Liver (tissue), 9 donors: ENCODE data around the gene CYTH3. TPM values are rescaled to one million over a fixed set of nuclear protein-coding genes. Genes with fewer than 3 reads are reported as not detected.

ENCODE experiments used
- DNase-seq: peaks from one replicate; pipeline ENCODE4 v3.0.0-alpha.2; 2017; ENCODE audit warnings: low spot score
- H3K27ac ChIP-seq, 2 donors: one replicate each; pipeline ENCODE4 v1.7.0; 2013; ENCODE audit warnings: inconsistent platforms in 2 of 2, low read length in 2 of 2, control low read depth in 1 of 2, low read depth in 1 of 2, mild to moderate bottlenecking in 1 of 2
- H3K27me3 ChIP-seq, 4 donors: one replicate each; pipeline versions ENCODE4 v1.6.1 to v1.7.0; 2013; ENCODE audit warnings: low read length in 3 of 4, inconsistent platforms in 1 of 4, mild to moderate bottlenecking in 1 of 4, moderate library complexity in 1 of 4; ENCODE audit not compliant: control insufficient read depth in 4 of 4, insufficient read depth in 4 of 4
- H3K36me3 ChIP-seq, 4 donors: one replicate each; pipeline versions ENCODE4 v1.6.1 to v1.7.0; 2013; ENCODE audit warnings: low read length in 3 of 4, mild to moderate bottlenecking in 3 of 4, low read depth in 1 of 4, moderate library complexity in 1 of 4; ENCODE audit not compliant: control insufficient read depth in 4 of 4, insufficient read depth in 3 of 4
- H3K4me1 ChIP-seq, 4 donors: one replicate each; pipeline versions ENCODE4 v1.6.1 to v1.7.0; 2013; ENCODE audit warnings: low read length in 3 of 4, mild to moderate bottlenecking in 3 of 4, moderate library complexity in 1 of 4; ENCODE audit not compliant: control insufficient read depth in 4 of 4, insufficient read depth in 4 of 4
- H3K4me3 ChIP-seq, 3 donors: one replicate each; pipeline versions ENCODE4 v1.6.1 to v1.7.0; 2013; ENCODE audit warnings: low read length in 3 of 3, control low read depth in 1 of 3, low read depth in 1 of 3, mild to moderate bottlenecking in 1 of 3
- H3K9ac ChIP-seq, 2 donors: one replicate each; pipeline ENCODE4 v1.7.0; 2013; ENCODE audit warnings: low read length in 2 of 2, mild to moderate bottlenecking in 2 of 2, moderate library complexity in 2 of 2, control low read depth in 1 of 2, low read depth in 1 of 2
- H3K9me3 ChIP-seq, 4 donors: one replicate each; pipeline versions ENCODE4 v1.6.1 to v1.7.0; 2013; ENCODE audit warnings: low read length in 3 of 4; ENCODE audit not compliant: control insufficient read depth in 4 of 4
- ATF3 ChIP-seq: IDR thresholded peaks from 2 replicates; pipeline ENCODE4 v1.6.1; 2016; ENCODE audit warnings: antibody characterized with exemption
- EGR1 ChIP-seq, 2 donors: IDR thresholded peaks; 2 replicates each; pipeline ENCODE4 v1.6.1; 2016 to 2018; ENCODE audit warnings: antibody characterized with exemption in 2 of 2, low read depth in 2 of 2
- FOXA1 ChIP-seq: IDR thresholded peaks from 2 replicates; pipeline ENCODE4 v1.6.1; 2016; ENCODE audit warnings: antibody characterized with exemption
- FOXA2 ChIP-seq: IDR thresholded peaks from 2 replicates; pipeline ENCODE4 v1.6.1; 2016; ENCODE audit warnings: antibody characterized with exemption
- HNF4G ChIP-seq: IDR thresholded peaks from 2 replicates; pipeline ENCODE4 v1.6.1; 2016; ENCODE audit warnings: antibody characterized with exemption
- JUND ChIP-seq, 2 donors: IDR thresholded peaks; 2 replicates each; pipeline ENCODE4 v1.6.1; 2016; ENCODE audit warnings: antibody characterized with exemption in 2 of 2
- MAX ChIP-seq: IDR thresholded peaks from 2 replicates; pipeline ENCODE4 v1.6.1; 2016; ENCODE audit warnings: antibody characterized with exemption
- RAD21 ChIP-seq, 2 donors: IDR thresholded peaks; 2 replicates each; pipeline ENCODE4 v1.6.1; 2016; ENCODE audit warnings: antibody characterized with exemption in 2 of 2, mild to moderate bottlenecking in 2 of 2
- RXRA ChIP-seq, 2 donors: IDR thresholded peaks; 2 replicates each; pipeline ENCODE4 v1.6.1; 2017 to 2018; ENCODE audit warnings: antibody characterized with exemption in 2 of 2, mild to moderate bottlenecking in 1 of 2
- SP1 ChIP-seq: IDR thresholded peaks from 2 replicates; pipeline ENCODE4 v1.6.1; 2018; ENCODE audit warnings: antibody characterized with exemption, mild to moderate bottlenecking
- TAF1 ChIP-seq: conservative IDR thresholded peaks from 2 replicates; pipeline ENCODE4 v1.6.1; 2016; ENCODE audit warnings: antibody characterized with exemption, mild to moderate bottlenecking
- YY1 ChIP-seq: IDR thresholded peaks from 2 replicates; pipeline ENCODE4 v1.6.1; 2016; ENCODE audit warnings: antibody characterized with exemption, mild to moderate bottlenecking
- ZBTB33 ChIP-seq: IDR thresholded peaks from 2 replicates; pipeline ENCODE4 v1.6.1; 2016; ENCODE audit warnings: antibody characterized with exemption
- WGBS: extraction: QIAGEN DNeasy Blood & Tissue Kit; methylation state at CpG from one replicate; pipeline ENCODE4 v1.1.7; 2013; 5-methylcytosine and 5-hydroxymethylcytosine counted together
- polyA plus RNA-seq, 2 donors: library from polyadenylated mRNA; stranded (reverse) in 1 of 2; unstranded in 1 of 2; fragments of 200-250 nt in 1 of 2; fragments of >200 nt in 1 of 2; fragmentation: Nextera tagmentation in 1 of 2; extraction: Ambion mirVana in 1 of 2; gene quantifications; one replicate each; pipeline versions ENCODE4 v1.2.1 to v1.2.3, GENCODE V29; 2013 to 2015
- total RNA-seq, 2 donors: library from RNA; depleted of rRNA; stranded (reverse); fragments of >200 nt; gene quantifications; one replicate each; pipeline ENCODE4 v1.2.3, GENCODE V29; 2014
- TF ChIP-seq, protein P1 (sequence below): fragments of 150-350 bp; IDR thresholded peaks from 2 replicates; pipeline ENCODE4 v1.5.1; 2017; ENCODE audit warnings: improper control_type of control experiment, low read depth, low read length; ENCODE audit not compliant: missing input control
- TF ChIP-seq, protein P2 (sequence below): IDR thresholded peaks from 2 replicates; pipeline ENCODE4 v1.6.1; 2016; ENCODE audit warnings: antibody characterized with exemption, mild to moderate bottlenecking
- donor health status: healthy.
- donor health status: healthy.
- donor health status: healthy.
- donor health status: healthy.
- donor health status: healthy.

Gene CYTH3
- total and polyA plus RNA-seq, 4 donors: 1.1 to 6.3 (median 3.7) TPM

DNA sequence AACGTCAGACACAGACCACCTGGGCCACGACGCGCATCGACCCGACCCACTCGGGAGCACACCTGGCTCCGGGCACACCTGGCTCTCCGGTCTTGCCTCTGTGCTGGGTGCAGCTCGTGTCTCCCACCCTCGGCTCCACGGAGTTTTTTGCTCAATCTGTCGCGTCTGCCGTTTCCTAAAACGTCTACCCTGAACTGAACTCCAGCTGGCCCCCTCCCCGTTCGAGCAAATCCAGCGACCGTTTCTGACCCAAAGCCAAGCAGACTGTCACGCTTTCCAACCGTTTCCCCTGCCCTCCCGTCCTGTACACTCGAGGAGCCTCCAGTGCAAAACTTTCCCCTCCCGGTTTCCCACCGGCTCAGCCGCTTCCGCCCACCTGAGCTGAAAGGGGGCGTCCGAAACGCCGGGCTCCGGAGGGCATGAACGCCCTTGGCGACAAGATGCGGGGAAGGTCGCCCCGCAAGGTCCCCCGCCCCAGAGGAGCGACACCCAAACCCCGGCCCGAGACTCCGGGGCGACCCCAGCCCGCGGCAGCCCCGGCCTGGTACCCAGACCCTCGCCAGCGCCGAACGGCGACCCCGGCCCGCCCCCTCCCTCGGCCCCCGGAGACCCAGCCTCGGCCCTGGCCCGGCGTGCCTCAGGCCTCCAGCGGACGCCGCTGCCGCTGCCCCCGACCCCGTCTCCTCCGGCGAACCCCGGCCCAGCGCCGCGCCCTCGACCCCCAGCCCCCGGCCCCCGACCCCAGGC, 557 bp downstream of the CYTH3 start (continued):
- TF ChIP-seq MAX (no peak), ATF3 (no peak)

DNA sequence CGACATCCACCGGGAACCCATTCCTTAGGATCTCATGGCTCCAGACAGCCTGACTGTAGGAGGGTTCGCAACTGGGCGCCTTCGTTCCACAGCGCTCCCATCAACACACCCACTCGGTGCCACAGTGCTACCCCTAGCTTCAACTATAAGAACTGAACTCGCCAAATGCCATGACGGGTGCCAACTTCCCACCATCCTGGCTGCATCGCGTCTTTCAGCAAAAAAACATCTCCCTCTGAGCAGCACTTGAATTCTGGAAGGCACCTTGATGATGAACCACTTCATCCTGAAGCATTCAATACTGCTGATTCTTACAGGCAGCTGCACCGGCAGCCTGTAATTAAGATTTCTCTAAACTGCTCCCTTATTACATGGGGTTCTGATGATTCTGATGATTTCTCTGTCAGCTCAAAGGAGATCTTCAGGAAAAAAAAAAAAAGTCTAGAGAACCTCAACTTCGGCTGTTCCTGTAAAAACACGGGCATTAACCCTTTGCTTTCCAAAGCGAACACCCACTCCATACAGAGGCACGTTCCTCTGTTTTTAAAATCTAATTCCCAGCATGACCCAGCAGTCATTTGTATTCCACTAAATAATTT, 1.3 kb downstream of the CYTH3 start:
- 8% methylated on average over 16 of the region's 16 CpGs for WGBS
- peak overlapping the region in 1 of 2 donors; percentile 48 for H3K9ac ChIP-seq
- peak; percentile 46 for DNase-seq

GRCh38 chr7:6269527-6269926, 2.9 kb downstream of the CYTH3 start:
- no peak for DNase-seq
- 76% methylated on average over 4 of the region's 4 CpGs for WGBS
- H3K27me3 ChIP-seq: no peaks in the 10 kb centered on the region
- H3K27ac ChIP-seq: no peak overlapping the region
- H3K4me3 ChIP-seq: no peak overlapping the region
- no peaks in the 10 kb centered on the region for H3K9me3 ChIP-seq
- no peak overlapping the region for H3K9ac ChIP-seq
- H3K4me1 ChIP-seq: peaks cover 5 to 27% (median 20%) of the 10 kb centered on the region in 4 donors
- no peaks in the 10 kb centered on the region for H3K36me3 ChIP-seq
- TF ChIP-seq MAX (no peak), EGR1 (IDR thresholded peaks at IDR 0.05; ENCODE audit: low read depth in 2 of 2) (no peak), FOXA1 (no peak), HNF4G (no peak), RAD21 (IDR thresholded peaks at IDR 0.05) (no peak), TAF1 (no peak), YY1 (no peak), ZBTB33 (no peak), JUND (IDR thresholded peaks at IDR 0.05) (no peak), RXRA (IDR thresholded peaks at IDR 0.05) (no peak), FOXA2 (no peak)
- TF ChIP-seq, protein P1, sequence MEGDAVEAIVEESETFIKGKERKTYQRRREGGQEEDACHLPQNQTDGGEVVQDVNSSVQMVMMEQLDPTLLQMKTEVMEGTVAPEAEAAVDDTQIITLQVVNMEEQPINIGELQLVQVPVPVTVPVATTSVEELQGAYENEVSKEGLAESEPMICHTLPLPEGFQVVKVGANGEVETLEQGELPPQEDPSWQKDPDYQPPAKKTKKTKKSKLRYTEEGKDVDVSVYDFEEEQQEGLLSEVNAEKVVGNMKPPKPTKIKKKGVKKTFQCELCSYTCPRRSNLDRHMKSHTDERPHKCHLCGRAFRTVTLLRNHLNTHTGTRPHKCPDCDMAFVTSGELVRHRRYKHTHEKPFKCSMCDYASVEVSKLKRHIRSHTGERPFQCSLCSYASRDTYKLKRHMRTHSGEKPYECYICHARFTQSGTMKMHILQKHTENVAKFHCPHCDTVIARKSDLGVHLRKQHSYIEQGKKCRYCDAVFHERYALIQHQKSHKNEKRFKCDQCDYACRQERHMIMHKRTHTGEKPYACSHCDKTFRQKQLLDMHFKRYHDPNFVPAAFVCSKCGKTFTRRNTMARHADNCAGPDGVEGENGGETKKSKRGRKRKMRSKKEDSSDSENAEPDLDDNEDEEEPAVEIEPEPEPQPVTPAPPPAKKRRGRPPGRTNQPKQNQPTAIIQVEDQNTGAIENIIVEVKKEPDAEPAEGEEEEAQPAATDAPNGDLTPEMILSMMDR: no peak
- TF ChIP-seq, protein P2, sequence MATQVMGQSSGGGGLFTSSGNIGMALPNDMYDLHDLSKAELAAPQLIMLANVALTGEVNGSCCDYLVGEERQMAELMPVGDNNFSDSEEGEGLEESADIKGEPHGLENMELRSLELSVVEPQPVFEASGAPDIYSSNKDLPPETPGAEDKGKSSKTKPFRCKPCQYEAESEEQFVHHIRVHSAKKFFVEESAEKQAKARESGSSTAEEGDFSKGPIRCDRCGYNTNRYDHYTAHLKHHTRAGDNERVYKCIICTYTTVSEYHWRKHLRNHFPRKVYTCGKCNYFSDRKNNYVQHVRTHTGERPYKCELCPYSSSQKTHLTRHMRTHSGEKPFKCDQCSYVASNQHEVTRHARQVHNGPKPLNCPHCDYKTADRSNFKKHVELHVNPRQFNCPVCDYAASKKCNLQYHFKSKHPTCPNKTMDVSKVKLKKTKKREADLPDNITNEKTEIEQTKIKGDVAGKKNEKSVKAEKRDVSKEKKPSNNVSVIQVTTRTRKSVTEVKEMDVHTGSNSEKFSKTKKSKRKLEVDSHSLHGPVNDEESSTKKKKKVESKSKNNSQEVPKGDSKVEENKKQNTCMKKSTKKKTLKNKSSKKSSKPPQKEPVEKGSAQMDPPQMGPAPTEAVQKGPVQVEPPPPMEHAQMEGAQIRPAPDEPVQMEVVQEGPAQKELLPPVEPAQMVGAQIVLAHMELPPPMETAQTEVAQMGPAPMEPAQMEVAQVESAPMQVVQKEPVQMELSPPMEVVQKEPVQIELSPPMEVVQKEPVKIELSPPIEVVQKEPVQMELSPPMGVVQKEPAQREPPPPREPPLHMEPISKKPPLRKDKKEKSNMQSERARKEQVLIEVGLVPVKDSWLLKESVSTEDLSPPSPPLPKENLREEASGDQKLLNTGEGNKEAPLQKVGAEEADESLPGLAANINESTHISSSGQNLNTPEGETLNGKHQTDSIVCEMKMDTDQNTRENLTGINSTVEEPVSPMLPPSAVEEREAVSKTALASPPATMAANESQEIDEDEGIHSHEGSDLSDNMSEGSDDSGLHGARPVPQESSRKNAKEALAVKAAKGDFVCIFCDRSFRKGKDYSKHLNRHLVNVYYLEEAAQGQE: no peak

More for the DNA sequence above, 1.3 kb downstream of the CYTH3 start:
- Histone ChIP-seq H3K9me3 (no peaks in the 10 kb centered on the region), H3K4me1 (peaks cover 5 to 27% (median 20%) of the 10 kb centered on the region in 4 donors), H3K27ac (no peak overlapping the region), H3K27me3 (no peaks in the 10 kb centered on the region), H3K4me3 (peak overlapping the region; percentile 40 to 97 (median 65)), H3K36me3 (no peaks in the 10 kb centered on the region)
- peak in 1 of 2 donors; percentile 34 for TF ChIP-seq RAD21 (IDR thresholded peaks at IDR 0.05)
- TF ChIP-seq FOXA1: no peak
- TF ChIP-seq, protein P1: peak; percentile 22
- TF ChIP-seq SP1: no peak
